ENCODE measurements around the gene SLC18A3. TPM values are rescaled to one million over a fixed set of nuclear protein-coding genes. Genes with fewer than 3 reads are reported as not detected.

SLC18A3 gene
- total RNA-seq, 1 experiment from 2014 or later: not detected

DNA sequence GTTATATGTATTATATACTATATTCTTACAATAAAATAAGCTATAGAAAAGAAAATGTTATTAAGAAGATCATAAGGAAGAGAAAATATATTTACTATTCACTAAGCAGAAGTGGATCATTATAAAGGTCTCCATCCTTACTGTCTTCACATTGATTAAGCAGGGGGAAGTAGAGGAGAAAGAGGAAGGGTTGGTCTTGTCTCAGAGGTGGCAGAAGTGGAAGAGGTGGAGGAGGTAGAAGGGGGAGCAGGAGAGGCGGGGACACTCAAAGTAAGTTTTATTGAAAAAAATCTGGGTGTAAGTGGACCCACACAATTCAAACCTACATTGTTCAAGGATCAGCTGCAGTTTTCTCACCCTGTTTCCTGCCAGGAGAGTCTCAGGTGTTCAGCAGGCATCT lies 42.3 kb upstream of the SLC18A3 start:
- H3K9me3 ChIP-seq (ENCODE audit: control insufficient read depth, insufficient read depth, low read depth, low read length): no peaks in the 10 kb centered on the region
- in situ Hi-C loops (cut with HindIII; ENCODE audit: low pct_unique_long_range_greater_than_20kb, low sequenced_read_pairs) (no loop called here), intact Hi-C loops (cut with micrococcal nuclease; ENCODE audit: unreplicated experiment) (no loop called here)
- CTCF ChIA-PET: no interaction called here
- no TSS peak for BruUV-seq (replicated peaks)
- no peak overlapping the region for H3K4me3 ChIP-seq (ENCODE audit: low read depth in 2 of 2, low read length in 2 of 2)
- ATAC-seq (no peak), DNase-seq (ENCODE audit: low read depth, low spot score) (no peak)
- POLR2A ChIA-PET: no interaction called here
- peaks cover 5% of the 10 kb centered on the region; the same call in 1 of the 2 replicates for H3K27me3 ChIP-seq (ENCODE audit: control insufficient read depth, insufficient read depth, low read length)
- TF ChIP-seq TCF7L2 (IDR thresholded peaks at IDR 0.05; ENCODE audit: low read depth, low read length) (no peak), SIN3A (IDR thresholded peaks at IDR 0.05; ENCODE audit: borderline replicate concordance, insufficient read depth, low read depth, low read length) (no peak), POLR2AphosphoS5 (IDR thresholded peaks at IDR 0.05; ENCODE audit: low read depth, low read length) (no peak)
- TF ChIP-seq, protein P1, sequence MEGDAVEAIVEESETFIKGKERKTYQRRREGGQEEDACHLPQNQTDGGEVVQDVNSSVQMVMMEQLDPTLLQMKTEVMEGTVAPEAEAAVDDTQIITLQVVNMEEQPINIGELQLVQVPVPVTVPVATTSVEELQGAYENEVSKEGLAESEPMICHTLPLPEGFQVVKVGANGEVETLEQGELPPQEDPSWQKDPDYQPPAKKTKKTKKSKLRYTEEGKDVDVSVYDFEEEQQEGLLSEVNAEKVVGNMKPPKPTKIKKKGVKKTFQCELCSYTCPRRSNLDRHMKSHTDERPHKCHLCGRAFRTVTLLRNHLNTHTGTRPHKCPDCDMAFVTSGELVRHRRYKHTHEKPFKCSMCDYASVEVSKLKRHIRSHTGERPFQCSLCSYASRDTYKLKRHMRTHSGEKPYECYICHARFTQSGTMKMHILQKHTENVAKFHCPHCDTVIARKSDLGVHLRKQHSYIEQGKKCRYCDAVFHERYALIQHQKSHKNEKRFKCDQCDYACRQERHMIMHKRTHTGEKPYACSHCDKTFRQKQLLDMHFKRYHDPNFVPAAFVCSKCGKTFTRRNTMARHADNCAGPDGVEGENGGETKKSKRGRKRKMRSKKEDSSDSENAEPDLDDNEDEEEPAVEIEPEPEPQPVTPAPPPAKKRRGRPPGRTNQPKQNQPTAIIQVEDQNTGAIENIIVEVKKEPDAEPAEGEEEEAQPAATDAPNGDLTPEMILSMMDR (IDR thresholded peaks at IDR 0.05): no peak
- TF ChIP-seq, protein P2, sequence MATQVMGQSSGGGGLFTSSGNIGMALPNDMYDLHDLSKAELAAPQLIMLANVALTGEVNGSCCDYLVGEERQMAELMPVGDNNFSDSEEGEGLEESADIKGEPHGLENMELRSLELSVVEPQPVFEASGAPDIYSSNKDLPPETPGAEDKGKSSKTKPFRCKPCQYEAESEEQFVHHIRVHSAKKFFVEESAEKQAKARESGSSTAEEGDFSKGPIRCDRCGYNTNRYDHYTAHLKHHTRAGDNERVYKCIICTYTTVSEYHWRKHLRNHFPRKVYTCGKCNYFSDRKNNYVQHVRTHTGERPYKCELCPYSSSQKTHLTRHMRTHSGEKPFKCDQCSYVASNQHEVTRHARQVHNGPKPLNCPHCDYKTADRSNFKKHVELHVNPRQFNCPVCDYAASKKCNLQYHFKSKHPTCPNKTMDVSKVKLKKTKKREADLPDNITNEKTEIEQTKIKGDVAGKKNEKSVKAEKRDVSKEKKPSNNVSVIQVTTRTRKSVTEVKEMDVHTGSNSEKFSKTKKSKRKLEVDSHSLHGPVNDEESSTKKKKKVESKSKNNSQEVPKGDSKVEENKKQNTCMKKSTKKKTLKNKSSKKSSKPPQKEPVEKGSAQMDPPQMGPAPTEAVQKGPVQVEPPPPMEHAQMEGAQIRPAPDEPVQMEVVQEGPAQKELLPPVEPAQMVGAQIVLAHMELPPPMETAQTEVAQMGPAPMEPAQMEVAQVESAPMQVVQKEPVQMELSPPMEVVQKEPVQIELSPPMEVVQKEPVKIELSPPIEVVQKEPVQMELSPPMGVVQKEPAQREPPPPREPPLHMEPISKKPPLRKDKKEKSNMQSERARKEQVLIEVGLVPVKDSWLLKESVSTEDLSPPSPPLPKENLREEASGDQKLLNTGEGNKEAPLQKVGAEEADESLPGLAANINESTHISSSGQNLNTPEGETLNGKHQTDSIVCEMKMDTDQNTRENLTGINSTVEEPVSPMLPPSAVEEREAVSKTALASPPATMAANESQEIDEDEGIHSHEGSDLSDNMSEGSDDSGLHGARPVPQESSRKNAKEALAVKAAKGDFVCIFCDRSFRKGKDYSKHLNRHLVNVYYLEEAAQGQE (IDR thresholded peaks at IDR 0.05; ENCODE audit: insufficient read depth in 1 of 2, low read depth in 2 of 2, low read length in 1 of 2): no peak
- H3K36me3 ChIP-seq (ENCODE audit: control insufficient read depth, insufficient read depth, low read length): no peaks in the 10 kb centered on the region
- H3K27ac ChIP-seq (ENCODE audit: low read length): no peak overlapping the region
- no peaks in the 10 kb centered on the region for H3K4me1 ChIP-seq (ENCODE audit: control insufficient read depth, insufficient read depth, low read length)

DNA sequence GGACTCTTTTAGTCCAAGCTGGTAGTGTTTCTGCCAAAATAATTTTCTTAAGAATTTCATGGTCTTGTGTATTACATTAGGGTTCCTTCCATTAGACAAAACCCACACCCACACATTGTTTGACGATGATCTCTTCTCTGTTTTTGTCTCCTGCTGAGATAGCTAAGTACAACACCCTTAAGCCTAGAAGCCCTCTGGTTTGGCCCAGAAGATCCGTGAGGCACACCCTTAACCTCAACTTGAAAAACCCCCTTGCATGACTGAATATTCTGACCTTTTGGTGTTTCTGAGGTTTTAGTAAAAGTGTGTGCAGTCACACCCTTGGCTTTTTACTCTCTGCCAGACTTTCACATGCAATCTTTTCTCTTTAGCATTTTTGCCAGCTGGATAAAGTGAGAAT lies 41.9 kb upstream of the SLC18A3 start:
- Histone ChIP-seq H3K9me3 (ENCODE audit: control insufficient read depth, insufficient read depth, low read depth, low read length) (no peaks in the 10 kb centered on the region), H3K27ac (ENCODE audit: low read length) (no peak overlapping the region), H3K36me3 (ENCODE audit: control insufficient read depth, insufficient read depth, low read length) (no peaks in the 10 kb centered on the region), H3K4me1 (ENCODE audit: control insufficient read depth, insufficient read depth, low read length) (no peaks in the 10 kb centered on the region), H3K4me3 (ENCODE audit: low read depth in 2 of 2, low read length in 2 of 2) (no peak overlapping the region), H3K27me3 (ENCODE audit: control insufficient read depth, insufficient read depth, low read length) (peaks cover 5% of the 10 kb centered on the region; the same call in 1 of the 2 replicates)
- in situ Hi-C loops (cut with HindIII; ENCODE audit: low pct_unique_long_range_greater_than_20kb, low sequenced_read_pairs): no loop called here
- TF ChIP-seq POLR2AphosphoS5 (IDR thresholded peaks at IDR 0.05; ENCODE audit: low read depth, low read length) (no peak), TCF7L2 (IDR thresholded peaks at IDR 0.05; ENCODE audit: low read depth, low read length) (no peak)
- TF ChIP-seq, protein P1 (IDR thresholded peaks at IDR 0.05): no peak
- ChIA-PET CTCF (no interaction called here), POLR2A (no interaction called here)
- BruUV-seq (replicated peaks): no TSS peak
- intact Hi-C loops (cut with micrococcal nuclease; ENCODE audit: unreplicated experiment): no loop called here
- ATAC-seq (no peak), DNase-seq (ENCODE audit: low read depth, low spot score) (no peak)
